H1 (cell line): ENCODE results near the gene AGAP1. TPM values are rescaled to one million over a fixed set of nuclear protein-coding genes. Genes with fewer than 3 reads are reported as not detected.

Experiments
- polyA plus RNA-seq, 7 experiments: library from polyadenylated mRNA; depleted of rRNA in 3 of 7; stranded (reverse) in 5 of 7; unstranded in 2 of 7; fragments of >200 nt in 5 of 7; fragments of 200-250 nt in 2 of 7; gene quantifications; 1 replicate in 5 of 7; 2 replicates in 1 of 7; 4 replicates in 1 of 7; pipeline versions ENCODE4 v1.2.1 to v1.2.3, GENCODE V29; 2011 to 2013; ENCODE audit warnings: missing spikeins in 2 of 7, mixed read lengths in 2 of 7
- total RNA-seq: library from RNA; stranded (reverse); fragmentation: NEBNext Ultra II Directional; extraction: Animal tissue kit (Norgen Biotek cat#: 25700); gene quantifications from 2 replicates; pipeline ENCODE4 v1.2.1, GENCODE V29; 2021
- TF ChIP-seq, protein P1 (sequence below): fragments of 300-600 bp; sonication (generic); IDR thresholded peaks from 2 replicates; pipeline ENCODE4 v1.7.1; 2012; ENCODE audit warnings: low read length, moderate library complexity, mild to moderate bottlenecking, inconsistent platforms; ENCODE audit not compliant: insufficient replicate concordance

Gene AGAP1
- total and polyA plus RNA-seq, 2 of the 8 experiments (the other 6 are each of a cell fraction or from before 2014, with no cell fraction given) = 18.1 to 39.4 TPM

- TF ChIP-seq, protein P1, sequence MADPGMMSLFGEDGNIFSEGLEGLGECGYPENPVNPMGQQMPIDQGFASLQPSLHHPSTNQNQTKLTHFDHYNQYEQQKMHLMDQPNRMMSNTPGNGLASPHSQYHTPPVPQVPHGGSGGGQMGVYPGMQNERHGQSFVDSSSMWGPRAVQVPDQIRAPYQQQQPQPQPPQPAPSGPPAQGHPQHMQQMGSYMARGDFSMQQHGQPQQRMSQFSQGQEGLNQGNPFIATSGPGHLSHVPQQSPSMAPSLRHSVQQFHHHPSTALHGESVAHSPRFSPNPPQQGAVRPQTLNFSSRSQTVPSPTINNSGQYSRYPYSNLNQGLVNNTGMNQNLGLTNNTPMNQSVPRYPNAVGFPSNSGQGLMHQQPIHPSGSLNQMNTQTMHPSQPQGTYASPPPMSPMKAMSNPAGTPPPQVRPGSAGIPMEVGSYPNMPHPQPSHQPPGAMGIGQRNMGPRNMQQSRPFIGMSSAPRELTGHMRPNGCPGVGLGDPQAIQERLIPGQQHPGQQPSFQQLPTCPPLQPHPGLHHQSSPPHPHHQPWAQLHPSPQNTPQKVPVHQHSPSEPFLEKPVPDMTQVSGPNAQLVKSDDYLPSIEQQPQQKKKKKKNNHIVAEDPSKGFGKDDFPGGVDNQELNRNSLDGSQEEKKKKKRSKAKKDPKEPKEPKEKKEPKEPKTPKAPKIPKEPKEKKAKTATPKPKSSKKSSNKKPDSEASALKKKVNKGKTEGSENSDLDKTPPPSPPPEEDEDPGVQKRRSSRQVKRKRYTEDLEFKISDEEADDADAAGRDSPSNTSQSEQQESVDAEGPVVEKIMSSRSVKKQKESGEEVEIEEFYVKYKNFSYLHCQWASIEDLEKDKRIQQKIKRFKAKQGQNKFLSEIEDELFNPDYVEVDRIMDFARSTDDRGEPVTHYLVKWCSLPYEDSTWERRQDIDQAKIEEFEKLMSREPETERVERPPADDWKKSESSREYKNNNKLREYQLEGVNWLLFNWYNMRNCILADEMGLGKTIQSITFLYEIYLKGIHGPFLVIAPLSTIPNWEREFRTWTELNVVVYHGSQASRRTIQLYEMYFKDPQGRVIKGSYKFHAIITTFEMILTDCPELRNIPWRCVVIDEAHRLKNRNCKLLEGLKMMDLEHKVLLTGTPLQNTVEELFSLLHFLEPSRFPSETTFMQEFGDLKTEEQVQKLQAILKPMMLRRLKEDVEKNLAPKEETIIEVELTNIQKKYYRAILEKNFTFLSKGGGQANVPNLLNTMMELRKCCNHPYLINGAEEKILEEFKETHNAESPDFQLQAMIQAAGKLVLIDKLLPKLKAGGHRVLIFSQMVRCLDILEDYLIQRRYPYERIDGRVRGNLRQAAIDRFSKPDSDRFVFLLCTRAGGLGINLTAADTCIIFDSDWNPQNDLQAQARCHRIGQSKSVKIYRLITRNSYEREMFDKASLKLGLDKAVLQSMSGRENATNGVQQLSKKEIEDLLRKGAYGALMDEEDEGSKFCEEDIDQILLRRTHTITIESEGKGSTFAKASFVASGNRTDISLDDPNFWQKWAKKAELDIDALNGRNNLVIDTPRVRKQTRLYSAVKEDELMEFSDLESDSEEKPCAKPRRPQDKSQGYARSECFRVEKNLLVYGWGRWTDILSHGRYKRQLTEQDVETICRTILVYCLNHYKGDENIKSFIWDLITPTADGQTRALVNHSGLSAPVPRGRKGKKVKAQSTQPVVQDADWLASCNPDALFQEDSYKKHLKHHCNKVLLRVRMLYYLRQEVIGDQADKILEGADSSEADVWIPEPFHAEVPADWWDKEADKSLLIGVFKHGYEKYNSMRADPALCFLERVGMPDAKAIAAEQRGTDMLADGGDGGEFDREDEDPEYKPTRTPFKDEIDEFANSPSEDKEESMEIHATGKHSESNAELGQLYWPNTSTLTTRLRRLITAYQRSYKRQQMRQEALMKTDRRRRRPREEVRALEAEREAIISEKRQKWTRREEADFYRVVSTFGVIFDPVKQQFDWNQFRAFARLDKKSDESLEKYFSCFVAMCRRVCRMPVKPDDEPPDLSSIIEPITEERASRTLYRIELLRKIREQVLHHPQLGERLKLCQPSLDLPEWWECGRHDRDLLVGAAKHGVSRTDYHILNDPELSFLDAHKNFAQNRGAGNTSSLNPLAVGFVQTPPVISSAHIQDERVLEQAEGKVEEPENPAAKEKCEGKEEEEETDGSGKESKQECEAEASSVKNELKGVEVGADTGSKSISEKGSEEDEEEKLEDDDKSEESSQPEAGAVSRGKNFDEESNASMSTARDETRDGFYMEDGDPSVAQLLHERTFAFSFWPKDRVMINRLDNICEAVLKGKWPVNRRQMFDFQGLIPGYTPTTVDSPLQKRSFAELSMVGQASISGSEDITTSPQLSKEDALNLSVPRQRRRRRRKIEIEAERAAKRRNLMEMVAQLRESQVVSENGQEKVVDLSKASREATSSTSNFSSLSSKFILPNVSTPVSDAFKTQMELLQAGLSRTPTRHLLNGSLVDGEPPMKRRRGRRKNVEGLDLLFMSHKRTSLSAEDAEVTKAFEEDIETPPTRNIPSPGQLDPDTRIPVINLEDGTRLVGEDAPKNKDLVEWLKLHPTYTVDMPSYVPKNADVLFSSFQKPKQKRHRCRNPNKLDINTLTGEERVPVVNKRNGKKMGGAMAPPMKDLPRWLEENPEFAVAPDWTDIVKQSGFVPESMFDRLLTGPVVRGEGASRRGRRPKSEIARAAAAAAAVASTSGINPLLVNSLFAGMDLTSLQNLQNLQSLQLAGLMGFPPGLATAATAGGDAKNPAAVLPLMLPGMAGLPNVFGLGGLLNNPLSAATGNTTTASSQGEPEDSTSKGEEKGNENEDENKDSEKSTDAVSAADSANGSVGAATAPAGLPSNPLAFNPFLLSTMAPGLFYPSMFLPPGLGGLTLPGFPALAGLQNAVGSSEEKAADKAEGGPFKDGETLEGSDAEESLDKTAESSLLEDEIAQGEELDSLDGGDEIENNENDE = no peak
Measured at GRCh38 chr2:235594964-235595363, 101.1 kb downstream of the AGAP1 start (continued).
